ENCODE measurements around the gene ADAMTS13.

DNA sequence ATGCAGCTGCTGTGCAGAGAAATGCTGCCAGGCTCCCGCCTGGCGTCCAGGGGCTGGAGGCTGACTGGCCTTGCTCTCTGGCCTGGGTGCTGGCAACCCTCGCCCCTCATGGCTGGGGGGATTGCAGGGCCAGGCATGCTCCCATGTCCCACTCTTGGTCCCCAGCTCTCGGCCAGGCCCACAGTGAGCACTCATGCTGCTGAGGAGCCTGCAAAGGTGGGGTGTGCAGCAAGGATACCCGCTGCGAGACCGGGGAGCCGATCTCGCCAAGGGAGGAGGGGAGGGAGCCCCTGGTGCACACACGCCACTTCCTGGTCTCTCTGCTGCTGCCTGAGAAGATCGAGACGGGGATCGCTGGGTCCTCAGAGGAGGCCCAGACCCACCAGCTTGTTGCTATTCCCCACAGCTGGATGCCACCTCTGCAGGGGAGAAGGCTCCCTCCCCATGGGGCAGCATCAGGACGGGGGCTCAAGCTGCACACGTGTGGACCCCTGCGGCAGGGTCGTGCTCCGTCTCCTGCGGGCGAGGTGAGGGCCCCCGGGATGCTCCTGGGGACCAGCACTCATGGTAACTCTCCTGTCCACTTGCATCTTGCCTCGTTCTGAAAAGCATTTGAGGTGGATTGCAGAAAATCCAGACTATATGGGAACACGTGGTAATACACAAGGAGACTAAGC lies 23.3 kb downstream of the ADAMTS13 start:
- TF ChIP-seq, protein P1, sequence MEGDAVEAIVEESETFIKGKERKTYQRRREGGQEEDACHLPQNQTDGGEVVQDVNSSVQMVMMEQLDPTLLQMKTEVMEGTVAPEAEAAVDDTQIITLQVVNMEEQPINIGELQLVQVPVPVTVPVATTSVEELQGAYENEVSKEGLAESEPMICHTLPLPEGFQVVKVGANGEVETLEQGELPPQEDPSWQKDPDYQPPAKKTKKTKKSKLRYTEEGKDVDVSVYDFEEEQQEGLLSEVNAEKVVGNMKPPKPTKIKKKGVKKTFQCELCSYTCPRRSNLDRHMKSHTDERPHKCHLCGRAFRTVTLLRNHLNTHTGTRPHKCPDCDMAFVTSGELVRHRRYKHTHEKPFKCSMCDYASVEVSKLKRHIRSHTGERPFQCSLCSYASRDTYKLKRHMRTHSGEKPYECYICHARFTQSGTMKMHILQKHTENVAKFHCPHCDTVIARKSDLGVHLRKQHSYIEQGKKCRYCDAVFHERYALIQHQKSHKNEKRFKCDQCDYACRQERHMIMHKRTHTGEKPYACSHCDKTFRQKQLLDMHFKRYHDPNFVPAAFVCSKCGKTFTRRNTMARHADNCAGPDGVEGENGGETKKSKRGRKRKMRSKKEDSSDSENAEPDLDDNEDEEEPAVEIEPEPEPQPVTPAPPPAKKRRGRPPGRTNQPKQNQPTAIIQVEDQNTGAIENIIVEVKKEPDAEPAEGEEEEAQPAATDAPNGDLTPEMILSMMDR (IDR thresholded peaks at IDR 0.05; ENCODE audit: low read depth, low read length, missing input control) = no peak
- TF ChIP-seq TAF1 (conservative IDR thresholded peaks at IDR 0.05) = no peak
- TF ChIP-seq, protein P2, sequence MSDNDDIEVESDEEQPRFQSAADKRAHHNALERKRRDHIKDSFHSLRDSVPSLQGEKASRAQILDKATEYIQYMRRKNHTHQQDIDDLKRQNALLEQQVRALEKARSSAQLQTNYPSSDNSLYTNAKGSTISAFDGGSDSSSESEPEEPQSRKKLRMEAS (IDR thresholded peaks at IDR 0.05) = no peak
- no peak for TF ChIP-seq SP1 (IDR thresholded peaks at IDR 0.05)
- TF ChIP-seq JUND (IDR thresholded peaks at IDR 0.05) = no peak

All from liver (tissue), 3 donors.